22Rv1 (cell line): ENCODE measurements around the gene ANTKMT.
A peak's percentile ranks its signal among the peaks of the same experiment; 100 is the strongest.

Experiments
- ZFX ChIP-seq: fragments of 450-650 bp; IDR thresholded peaks from 2 replicates; pipeline ENCODE4 v1.6.1; 2017; ENCODE audit warnings: antibody characterized with exemption, borderline replicate concordance
- TF ChIP-seq, protein P1 (sequence below): fragments of 450-650 bp; IDR thresholded peaks from 2 replicates; pipeline ENCODE4 v1.5.1; 2017; ENCODE audit warnings: mild to moderate bottlenecking

DNA sequence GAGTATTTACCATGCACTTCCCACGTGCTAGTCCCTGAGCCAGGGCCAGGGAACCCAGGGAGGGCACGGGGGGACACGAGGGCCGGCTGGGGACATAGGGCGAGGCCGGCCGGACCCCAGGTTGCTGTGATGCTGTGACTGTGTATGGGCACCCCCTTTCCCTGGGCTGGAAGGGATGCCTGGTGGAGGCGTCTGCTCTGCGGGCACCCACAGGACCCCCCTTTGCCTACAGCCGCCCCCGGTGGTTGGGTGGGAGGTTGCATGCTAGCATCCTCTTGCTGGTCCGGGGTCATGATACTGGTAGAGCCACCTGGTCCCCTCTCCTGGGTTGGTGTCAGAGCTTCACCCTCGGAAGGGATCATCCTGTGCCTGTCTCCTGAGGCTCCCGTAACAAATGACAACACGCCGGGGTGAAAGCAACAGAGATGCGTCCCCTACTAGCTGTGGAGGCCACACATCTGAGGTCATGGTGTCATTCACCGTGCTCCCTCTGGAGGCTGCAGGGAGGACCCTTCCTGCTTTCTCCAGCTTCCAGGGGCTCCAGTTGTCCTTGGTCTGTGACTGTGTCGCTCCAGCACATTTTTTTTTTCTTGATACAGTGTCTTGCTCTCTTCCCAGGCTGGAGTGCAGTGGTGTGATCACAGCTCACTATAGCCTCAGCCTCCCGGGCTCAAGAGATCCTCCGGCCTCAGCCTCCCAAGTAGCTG is 23.0 kb downstream of the ANTKMT start:
- TF ChIP-seq, protein P1, sequence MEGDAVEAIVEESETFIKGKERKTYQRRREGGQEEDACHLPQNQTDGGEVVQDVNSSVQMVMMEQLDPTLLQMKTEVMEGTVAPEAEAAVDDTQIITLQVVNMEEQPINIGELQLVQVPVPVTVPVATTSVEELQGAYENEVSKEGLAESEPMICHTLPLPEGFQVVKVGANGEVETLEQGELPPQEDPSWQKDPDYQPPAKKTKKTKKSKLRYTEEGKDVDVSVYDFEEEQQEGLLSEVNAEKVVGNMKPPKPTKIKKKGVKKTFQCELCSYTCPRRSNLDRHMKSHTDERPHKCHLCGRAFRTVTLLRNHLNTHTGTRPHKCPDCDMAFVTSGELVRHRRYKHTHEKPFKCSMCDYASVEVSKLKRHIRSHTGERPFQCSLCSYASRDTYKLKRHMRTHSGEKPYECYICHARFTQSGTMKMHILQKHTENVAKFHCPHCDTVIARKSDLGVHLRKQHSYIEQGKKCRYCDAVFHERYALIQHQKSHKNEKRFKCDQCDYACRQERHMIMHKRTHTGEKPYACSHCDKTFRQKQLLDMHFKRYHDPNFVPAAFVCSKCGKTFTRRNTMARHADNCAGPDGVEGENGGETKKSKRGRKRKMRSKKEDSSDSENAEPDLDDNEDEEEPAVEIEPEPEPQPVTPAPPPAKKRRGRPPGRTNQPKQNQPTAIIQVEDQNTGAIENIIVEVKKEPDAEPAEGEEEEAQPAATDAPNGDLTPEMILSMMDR: peak; percentile 13; the same call in 1 of the 2 replicates
- TF ChIP-seq ZFX: no peak
